HG02840 (cell line): ENCODE data around the gene TRABD2B.

Experiments
- ATAC-seq: cut with Tn5 transposase; IDR thresholded peaks from one replicate; pipeline ENCODE4 v1.9.1; 2021; ENCODE audit warnings: mild to moderate bottlenecking, moderate library complexity, moderate number of reproducible peaks; ENCODE audit not compliant: unreplicated experiment, low FRiP score

Gene TRABD2B

GRCh38 chr1:47887475-47888293, 109.5 kb downstream of the TRABD2B start:
- ATAC-seq = no peak

- no peak for ATAC-seq
Observed at GRCh38 chr1:47887060-47887459, 110.1 kb downstream of the TRABD2B start.

GRCh38 chr1:47886141-47886540, 111.0 kb downstream of the TRABD2B start:
- ATAC-seq = no peak

GRCh38 chr1:47885062-47885830, 111.9 kb downstream of the TRABD2B start:
- no peak for ATAC-seq

- ATAC-seq = no peak
Observed at GRCh38 chr1:47883963-47884362, 113.2 kb downstream of the TRABD2B start.

GRCh38 chr1:47881505-47882442, 115.4 kb downstream of the TRABD2B start:
- ATAC-seq = no peak

GRCh38 chr1:47876587-47876963, 120.6 kb downstream of the TRABD2B start:
- ATAC-seq = no peak

GRCh38 chr1:47875831-47876586, 121.2 kb downstream of the TRABD2B start:
- no peak for ATAC-seq

GRCh38 chr1:47875036-47875435, 122.1 kb downstream of the TRABD2B start:
- no peak for ATAC-seq

- no peak for ATAC-seq
Observed at GRCh38 chr1:47873337-47873736, 123.8 kb downstream of the TRABD2B start.

GRCh38 chr1:47872886-47873285, 124.3 kb downstream of the TRABD2B start:
- no peak for ATAC-seq

- ATAC-seq = no peak
Observed at GRCh38 chr1:47871799-47872353, 125.3 kb downstream of the TRABD2B start.

GRCh38 chr1:47870946-47871676, 126.1 kb downstream of the TRABD2B start:
- no peak for ATAC-seq

- ATAC-seq = no peak
Observed at GRCh38 chr1:47870480-47870879, 126.7 kb downstream of the TRABD2B start.

GRCh38 chr1:47868348-47868676, 128.9 kb downstream of the TRABD2B start:
- no peak for ATAC-seq

GRCh38 chr1:47867438-47868347, 129.5 kb downstream of the TRABD2B start:
- no peak for ATAC-seq

- no peak for ATAC-seq
Observed at GRCh38 chr1:47866601-47867437, 130.4 kb downstream of the TRABD2B start.
